ENCODE data around the gene RAPGEF2. TPM values are rescaled to one million over a fixed set of nuclear protein-coding genes. Genes with fewer than 3 reads are reported as not detected.

Gene RAPGEF2
- total and polyA plus RNA-seq, 4 donors: 9.4 to 51.3 (median 31.9) TPM

DNA sequence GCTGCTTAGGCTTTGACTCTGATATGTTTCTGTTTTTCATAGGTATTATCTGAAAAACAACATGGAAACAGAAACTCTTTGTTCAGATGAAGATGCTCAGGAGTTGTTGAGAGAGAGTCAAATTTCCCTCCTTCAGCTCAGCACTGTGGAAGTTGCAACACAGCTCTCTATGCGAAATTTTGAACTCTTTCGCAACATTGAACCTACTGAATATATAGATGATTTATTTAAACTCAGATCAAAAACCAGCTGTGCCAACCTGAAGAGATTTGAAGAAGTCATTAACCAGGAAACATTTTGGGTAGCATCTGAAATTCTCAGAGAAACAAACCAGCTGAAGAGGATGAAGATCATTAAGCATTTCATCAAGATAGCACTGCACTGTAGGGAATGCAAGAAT is 238.6 kb downstream of the RAPGEF2 start:
- intact Hi-C loops (cut with DNase I): no loop called here
- no peak overlapping the region for H3K4me3 ChIP-seq (ENCODE audit: low read length in 2 of 2)
- no peaks in the 10 kb centered on the region for H3K4me1 ChIP-seq (ENCODE audit: control insufficient read depth in 1 of 2, insufficient read depth in 2 of 2, low read length in 2 of 2)
- ATAC-seq (ENCODE audit: low FRiP score) (no peak), DNase-seq (no peak)
- peaks cover 8 to 9% of the 10 kb centered on the region in 2 donors for H3K36me3 ChIP-seq (ENCODE audit: control insufficient read depth in 1 of 2, insufficient read depth in 2 of 2, low read length in 1 of 2)
- H3K27ac ChIP-seq (ENCODE audit: low read depth in 1 of 2, low read length in 2 of 2): no peak overlapping the region
- 87 to 90% methylated on average over 2 of the region's 2 CpGs for WGBS, 2 donors
- no peaks in the 10 kb centered on the region for H3K9me3 ChIP-seq (ENCODE audit: control insufficient read depth, low read length)
- H3K27me3 ChIP-seq (ENCODE audit: control insufficient read depth in 1 of 2, insufficient read depth in 2 of 2, low read length in 1 of 2): no peaks in the 10 kb centered on the region

DNA sequence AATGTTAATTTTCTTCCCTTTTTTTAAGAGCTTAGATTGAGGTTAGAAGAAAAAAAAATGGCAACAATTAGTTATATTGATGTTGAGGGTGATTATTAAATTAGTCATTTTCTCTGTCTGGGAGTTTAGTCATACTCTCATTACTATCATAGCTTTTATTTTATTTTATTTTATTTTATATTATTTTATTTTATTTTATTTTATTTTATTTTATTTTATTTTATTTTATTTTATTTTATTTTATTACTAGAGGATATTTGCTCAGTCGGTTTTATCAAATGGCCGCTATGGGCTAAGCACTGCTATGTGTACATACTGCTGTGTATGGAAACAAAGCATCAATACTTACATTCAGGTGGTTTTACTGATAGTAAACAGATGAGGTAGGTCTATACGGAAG is 239.5 kb downstream of the RAPGEF2 start:
- no peaks in the 10 kb centered on the region for H3K4me1 ChIP-seq (ENCODE audit: control insufficient read depth in 1 of 2, insufficient read depth in 2 of 2, low read length in 2 of 2)
- peaks cover 8 to 9% of the 10 kb centered on the region in 2 donors for H3K36me3 ChIP-seq (ENCODE audit: control insufficient read depth in 1 of 2, insufficient read depth in 2 of 2, low read length in 1 of 2)
- intact Hi-C loops (cut with DNase I): no loop called here
- no peaks in the 10 kb centered on the region for H3K9me3 ChIP-seq (ENCODE audit: control insufficient read depth, low read length)
- WGBS, 2 donors: 82 to 91% methylated on average over 3 of the region's 3 CpGs
- DNase-seq: no peak
- no peak for ATAC-seq (ENCODE audit: low FRiP score)
- no peak overlapping the region for H3K27ac ChIP-seq (ENCODE audit: low read depth in 1 of 2, low read length in 2 of 2)
- no peaks in the 10 kb centered on the region for H3K27me3 ChIP-seq (ENCODE audit: control insufficient read depth in 1 of 2, insufficient read depth in 2 of 2, low read length in 1 of 2)
- no peak overlapping the region for H3K4me3 ChIP-seq (ENCODE audit: low read length in 2 of 2)

DNA sequence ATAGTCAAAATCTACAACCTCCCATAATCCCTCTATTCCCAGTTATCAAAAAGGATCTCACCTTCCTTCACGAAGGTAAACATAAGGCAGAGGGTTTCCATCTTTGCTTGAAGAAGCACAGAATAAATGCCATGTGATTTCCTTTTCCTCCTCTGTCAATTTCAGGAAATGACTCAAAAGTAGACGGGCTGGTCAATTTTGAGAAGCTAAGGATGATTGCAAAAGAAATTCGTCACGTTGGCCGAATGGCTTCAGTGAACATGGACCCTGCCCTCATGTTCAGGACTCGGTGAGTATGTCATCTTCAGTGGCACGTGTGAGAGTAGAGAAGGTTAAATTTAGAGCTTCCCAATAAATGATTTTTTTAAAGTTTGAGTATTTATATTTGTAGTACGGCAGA is 240.2 kb downstream of the RAPGEF2 start:
- intact Hi-C loops (cut with DNase I): no loop called here
- Histone ChIP-seq H3K9me3 (ENCODE audit: control insufficient read depth, low read length) (no peaks in the 10 kb centered on the region), H3K4me1 (ENCODE audit: control insufficient read depth in 1 of 2, insufficient read depth in 2 of 2, low read length in 2 of 2) (no peaks in the 10 kb centered on the region), H3K27me3 (ENCODE audit: control insufficient read depth in 1 of 2, insufficient read depth in 2 of 2, low read length in 1 of 2) (no peaks in the 10 kb centered on the region), H3K36me3 (ENCODE audit: control insufficient read depth in 1 of 2, insufficient read depth in 2 of 2, low read length in 1 of 2) (peaks cover 8 to 9% of the 10 kb centered on the region in 2 donors), H3K27ac (ENCODE audit: low read depth in 1 of 2, low read length in 2 of 2) (no peak overlapping the region), H3K4me3 (ENCODE audit: low read length in 2 of 2) (no peak overlapping the region)
- WGBS, 2 donors: 90 to 91% methylated on average over 8 of the region's 8 CpGs
- no peak for DNase-seq
- ATAC-seq (ENCODE audit: low FRiP score): no peak

DNA sequence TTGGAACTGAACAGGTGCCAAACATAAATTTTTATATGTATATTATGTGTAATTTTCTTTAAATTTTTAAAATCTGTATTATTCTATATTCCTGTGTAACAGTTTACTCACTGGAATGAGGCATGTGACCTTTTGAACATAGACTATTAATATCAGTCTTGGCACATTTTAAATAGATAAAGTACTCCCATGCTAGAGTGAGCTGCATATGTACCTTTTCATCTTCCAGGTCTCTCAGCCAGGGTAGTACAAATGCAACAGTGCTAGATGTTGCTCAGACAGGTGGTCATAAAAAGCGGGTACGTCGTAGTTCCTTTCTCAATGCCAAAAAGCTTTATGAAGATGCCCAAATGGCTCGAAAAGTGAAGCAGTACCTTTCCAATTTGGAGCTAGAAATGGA is 242.0 kb downstream of the RAPGEF2 start:
- Histone ChIP-seq H3K36me3 (ENCODE audit: control insufficient read depth in 1 of 2, insufficient read depth in 2 of 2, low read length in 1 of 2) (peaks cover 4 to 7% of the 10 kb centered on the region in 2 donors), H3K4me3 (ENCODE audit: low read length in 2 of 2) (no peak overlapping the region), H3K9me3 (ENCODE audit: control insufficient read depth, low read length) (no peaks in the 10 kb centered on the region), H3K27ac (ENCODE audit: low read depth in 1 of 2, low read length in 2 of 2) (no peak overlapping the region), H3K27me3 (ENCODE audit: control insufficient read depth in 1 of 2, insufficient read depth in 2 of 2, low read length in 1 of 2) (no peaks in the 10 kb centered on the region), H3K4me1 (ENCODE audit: control insufficient read depth in 1 of 2, insufficient read depth in 2 of 2, low read length in 2 of 2) (no peaks in the 10 kb centered on the region)
- ATAC-seq (ENCODE audit: low FRiP score) (no peak), DNase-seq (no peak)
- WGBS, 2 donors: 94 to 98% methylated on average over 4 of the region's 4 CpGs
- intact Hi-C loops (cut with DNase I): no loop called here

DNA sequence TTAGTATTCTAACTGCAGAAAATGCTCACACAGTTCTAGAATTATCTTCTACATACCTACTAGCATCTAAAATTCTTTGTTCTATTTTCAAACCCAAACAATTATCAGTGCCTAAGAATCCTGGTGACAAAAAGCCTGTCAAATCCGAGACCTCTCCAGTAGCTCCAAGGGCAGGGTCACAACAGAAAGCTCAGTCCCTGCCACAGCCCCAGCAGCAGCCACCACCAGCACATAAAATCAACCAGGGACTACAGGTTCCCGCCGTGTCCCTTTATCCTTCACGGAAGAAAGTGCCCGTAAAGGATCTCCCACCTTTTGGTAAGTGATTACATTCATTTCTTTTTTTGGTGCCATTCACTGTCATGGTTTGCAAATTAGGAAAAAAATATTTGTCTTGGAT is 243.8 kb downstream of the RAPGEF2 start:
- intact Hi-C loops (cut with DNase I): no loop called here
- WGBS, 2 donors: 90 to 95% methylated on average over 5 of the region's 5 CpGs
- ATAC-seq (ENCODE audit: low FRiP score) (no peak), DNase-seq (no peak)
- Histone ChIP-seq H3K27ac (ENCODE audit: low read depth in 1 of 2, low read length in 2 of 2) (no peak overlapping the region), H3K36me3 (ENCODE audit: control insufficient read depth in 1 of 2, insufficient read depth in 2 of 2, low read length in 1 of 2) (peaks cover 4 to 7% of the 10 kb centered on the region in 2 donors), H3K4me3 (ENCODE audit: low read length in 2 of 2) (no peak overlapping the region), H3K9me3 (ENCODE audit: control insufficient read depth, low read length) (no peaks in the 10 kb centered on the region), H3K4me1 (ENCODE audit: control insufficient read depth in 1 of 2, insufficient read depth in 2 of 2, low read length in 2 of 2) (no peaks in the 10 kb centered on the region), H3K27me3 (ENCODE audit: control insufficient read depth in 1 of 2, insufficient read depth in 2 of 2, low read length in 1 of 2) (no peaks in the 10 kb centered on the region)

DNA sequence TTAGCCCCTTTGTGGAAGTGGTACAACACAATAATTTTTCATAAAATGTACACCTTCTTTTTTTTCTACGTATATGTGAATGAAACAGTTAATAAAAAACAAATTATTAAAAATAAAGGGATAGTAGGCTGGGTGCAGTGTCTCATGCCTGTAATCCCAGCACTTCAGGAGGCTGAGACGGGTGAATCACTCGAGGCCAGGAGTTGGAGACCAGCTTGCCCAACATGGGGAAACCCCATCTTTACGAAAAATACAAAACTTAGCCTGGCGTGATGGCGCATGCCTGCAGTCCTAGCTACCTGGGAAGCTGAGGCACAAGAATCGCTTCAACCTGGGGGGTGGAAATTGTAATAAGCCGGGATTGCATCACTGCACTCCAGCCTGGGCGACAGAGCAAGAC is 244.9 kb downstream of the RAPGEF2 start:
- Histone ChIP-seq H3K9me3 (ENCODE audit: control insufficient read depth, low read length) (no peaks in the 10 kb centered on the region), H3K4me1 (ENCODE audit: control insufficient read depth in 1 of 2, insufficient read depth in 2 of 2, low read length in 2 of 2) (no peaks in the 10 kb centered on the region), H3K4me3 (ENCODE audit: low read length in 2 of 2) (no peak overlapping the region), H3K27me3 (ENCODE audit: control insufficient read depth in 1 of 2, insufficient read depth in 2 of 2, low read length in 1 of 2) (no peaks in the 10 kb centered on the region), H3K36me3 (ENCODE audit: control insufficient read depth in 1 of 2, insufficient read depth in 2 of 2, low read length in 1 of 2) (peaks cover 4 to 7% of the 10 kb centered on the region in 2 donors), H3K27ac (ENCODE audit: low read depth in 1 of 2, low read length in 2 of 2) (no peak overlapping the region)
- intact Hi-C loops (cut with DNase I): no loop called here
- no peak for DNase-seq
- WGBS, 2 donors: 95 to 97% methylated on average over 9 of the region's 9 CpGs
- no peak for ATAC-seq (ENCODE audit: low FRiP score)

DNA sequence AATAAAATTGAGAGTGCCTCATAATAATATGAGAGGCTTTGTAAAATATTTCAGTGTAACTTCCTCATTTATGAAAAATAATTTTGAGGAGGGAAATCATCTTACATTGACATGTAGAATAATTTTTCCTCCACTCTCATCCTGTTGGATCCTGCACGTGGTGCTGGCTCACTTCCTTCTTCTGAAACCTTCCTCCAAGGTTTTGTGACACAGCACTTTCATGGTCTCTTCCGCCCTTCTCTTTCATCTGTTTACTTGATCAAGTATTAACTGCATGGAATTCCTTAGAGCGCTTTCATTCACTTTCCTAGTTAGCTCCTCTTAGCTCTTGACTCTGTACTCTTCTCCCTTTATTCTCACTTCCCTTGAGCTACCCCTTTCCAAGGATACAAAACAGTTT is 246.5 kb downstream of the RAPGEF2 start:
- no peak for ATAC-seq (ENCODE audit: low FRiP score)
- Histone ChIP-seq H3K27ac (ENCODE audit: low read depth in 1 of 2, low read length in 2 of 2) (no peak overlapping the region), H3K27me3 (ENCODE audit: control insufficient read depth in 1 of 2, insufficient read depth in 2 of 2, low read length in 1 of 2) (no peaks in the 10 kb centered on the region), H3K4me3 (ENCODE audit: low read length in 2 of 2) (no peak overlapping the region), H3K36me3 (ENCODE audit: control insufficient read depth in 1 of 2, insufficient read depth in 2 of 2, low read length in 1 of 2) (peaks cover 3 to 8% of the 10 kb centered on the region in 2 donors), H3K9me3 (ENCODE audit: control insufficient read depth, low read length) (no peaks in the 10 kb centered on the region), H3K4me1 (ENCODE audit: control insufficient read depth in 1 of 2, insufficient read depth in 2 of 2, low read length in 2 of 2) (no peaks in the 10 kb centered on the region)
- DNase-seq: no peak
- WGBS, 2 donors: 81 to 86% methylated on average over 3 of the region's 3 CpGs
- intact Hi-C loops (cut with DNase I): no loop called here

DNA sequence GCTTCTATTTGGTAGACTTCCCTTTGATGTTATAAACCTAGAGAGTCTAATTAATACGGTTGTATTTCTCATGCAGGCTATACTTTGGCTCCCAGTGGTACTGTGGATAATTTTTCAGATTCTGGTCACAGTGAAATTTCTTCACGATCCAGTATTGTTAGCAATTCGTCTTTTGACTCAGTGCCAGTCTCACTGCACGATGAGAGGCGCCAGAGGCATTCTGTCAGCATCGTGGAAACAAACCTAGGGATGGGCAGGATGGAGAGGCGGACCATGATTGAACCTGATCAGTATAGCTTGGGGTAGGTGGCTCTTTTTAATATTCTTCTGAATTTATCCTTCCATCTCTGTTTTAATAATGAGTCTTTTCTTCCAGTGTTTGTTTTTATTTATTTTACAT is 249.7 kb downstream of the RAPGEF2 start:
- intact Hi-C loops (cut with DNase I): no loop called here
- ATAC-seq (ENCODE audit: low FRiP score): no peak

DNA sequence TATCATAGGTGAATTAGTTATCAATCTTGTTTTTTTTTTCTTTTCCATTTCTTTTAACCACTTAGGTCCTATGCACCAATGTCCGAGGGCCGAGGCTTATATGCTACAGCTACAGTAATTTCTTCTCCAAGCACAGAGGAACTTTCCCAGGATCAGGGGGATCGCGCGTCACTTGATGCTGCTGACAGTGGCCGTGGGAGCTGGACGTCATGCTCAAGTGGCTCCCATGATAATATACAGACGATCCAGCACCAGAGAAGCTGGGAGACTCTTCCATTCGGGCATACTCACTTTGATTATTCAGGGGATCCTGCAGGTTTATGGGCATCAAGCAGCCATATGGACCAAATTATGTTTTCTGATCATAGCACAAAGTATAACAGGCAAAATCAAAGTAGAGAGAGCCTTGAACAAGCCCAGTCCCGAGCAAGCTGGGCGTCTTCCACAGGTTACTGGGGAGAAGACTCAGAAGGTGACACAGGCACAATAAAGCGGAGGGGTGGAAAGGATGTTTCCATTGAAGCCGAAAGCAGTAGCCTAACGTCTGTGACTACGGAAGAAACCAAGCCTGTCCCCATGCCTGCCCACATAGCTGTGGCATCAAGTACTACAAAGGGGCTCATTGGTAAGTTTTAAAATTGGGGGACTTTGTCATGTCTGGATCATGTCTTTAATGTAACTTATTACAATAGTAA is 250.7 kb downstream of the RAPGEF2 start:
- intact Hi-C loops (cut with DNase I): no loop called here
- H3K36me3 ChIP-seq (ENCODE audit: control insufficient read depth in 1 of 2, insufficient read depth in 2 of 2, low read length in 1 of 2): peaks cover 5 to 7% of the 10 kb centered on the region in 2 donors
- no peaks in the 10 kb centered on the region for H3K27me3 ChIP-seq (ENCODE audit: control insufficient read depth in 1 of 2, insufficient read depth in 2 of 2, low read length in 1 of 2)
- DNase-seq (no peak), ATAC-seq (ENCODE audit: low FRiP score) (no peak)
- no peaks in the 10 kb centered on the region for H3K4me1 ChIP-seq (ENCODE audit: control insufficient read depth in 1 of 2, insufficient read depth in 2 of 2, low read length in 2 of 2)
- H3K27ac ChIP-seq (ENCODE audit: low read depth in 1 of 2, low read length in 2 of 2): no peak overlapping the region
- H3K4me3 ChIP-seq (ENCODE audit: low read length in 2 of 2): no peak overlapping the region
- no peaks in the 10 kb centered on the region for H3K9me3 ChIP-seq (ENCODE audit: control insufficient read depth, low read length)
- WGBS, 2 donors: 94 to 95% methylated on average over 15 of the region's 15 CpGs

More for the DNA sequence above, 249.7 kb downstream of the RAPGEF2 start:
- no peaks in the 10 kb centered on the region for H3K4me1 ChIP-seq (ENCODE audit: control insufficient read depth in 1 of 2, insufficient read depth in 2 of 2, low read length in 2 of 2)
- H3K27me3 ChIP-seq (ENCODE audit: control insufficient read depth in 1 of 2, insufficient read depth in 2 of 2, low read length in 1 of 2): no peaks in the 10 kb centered on the region
- 58 to 60% methylated on average over 7 of the region's 7 CpGs for WGBS, 2 donors
- H3K36me3 ChIP-seq (ENCODE audit: control insufficient read depth in 1 of 2, insufficient read depth in 2 of 2, low read length in 1 of 2): peaks cover 5 to 7% of the 10 kb centered on the region in 2 donors
- no peak for DNase-seq
- H3K27ac ChIP-seq (ENCODE audit: low read depth in 1 of 2, low read length in 2 of 2): no peak overlapping the region
- H3K4me3 ChIP-seq (ENCODE audit: low read length in 2 of 2): no peak overlapping the region
- H3K9me3 ChIP-seq (ENCODE audit: control insufficient read depth, low read length): no peaks in the 10 kb centered on the region
